Uterus (tissue), 2 donors: ENCODE results near the gene NFIL3.

Experiments used
- CTCF ChIP-seq, 4 experiments: fragments of 200-600 bp in 2 of 4; fragments of 450-650 bp in 2 of 4; sonication (generic) in 2 of 4; IDR thresholded peaks; one replicate each; pipeline ENCODE4 v1.5.1; 2016 to 2019; ENCODE audit warnings: antibody characterized with exemption in 4 of 4, mild to moderate bottlenecking in 2 of 4, moderate library complexity in 1 of 4
- POLR2A ChIP-seq, 2 donors: fragments of 450-650 bp; IDR thresholded peaks; one replicate each; pipeline ENCODE4 v1.6.1; 2016; ENCODE audit warnings: antibody characterized with exemption in 2 of 2, mild to moderate bottlenecking in 1 of 2, moderate library complexity in 1 of 2

- TF ChIP-seq CTCF (IDR thresholded peaks at IDR 0.05) (no peak), POLR2A (IDR thresholded peaks at IDR 0.05) (no peak)
Measured at GRCh38 chr9:91359734-91360470, 63.7 kb downstream of the NFIL3 start.
